Measurements from ENCODE around the gene CD160.
"Not testable (repeated sequence)": the region's sequence is repeated elsewhere in the genome, so short reads cannot be mapped to it uniquely, and the experiment has no call there.

Gene CD160, protein sequence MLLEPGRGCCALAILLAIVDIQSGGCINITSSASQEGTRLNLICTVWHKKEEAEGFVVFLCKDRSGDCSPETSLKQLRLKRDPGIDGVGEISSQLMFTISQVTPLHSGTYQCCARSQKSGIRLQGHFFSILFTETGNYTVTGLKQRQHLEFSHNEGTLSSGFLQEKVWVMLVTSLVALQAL

DNA sequence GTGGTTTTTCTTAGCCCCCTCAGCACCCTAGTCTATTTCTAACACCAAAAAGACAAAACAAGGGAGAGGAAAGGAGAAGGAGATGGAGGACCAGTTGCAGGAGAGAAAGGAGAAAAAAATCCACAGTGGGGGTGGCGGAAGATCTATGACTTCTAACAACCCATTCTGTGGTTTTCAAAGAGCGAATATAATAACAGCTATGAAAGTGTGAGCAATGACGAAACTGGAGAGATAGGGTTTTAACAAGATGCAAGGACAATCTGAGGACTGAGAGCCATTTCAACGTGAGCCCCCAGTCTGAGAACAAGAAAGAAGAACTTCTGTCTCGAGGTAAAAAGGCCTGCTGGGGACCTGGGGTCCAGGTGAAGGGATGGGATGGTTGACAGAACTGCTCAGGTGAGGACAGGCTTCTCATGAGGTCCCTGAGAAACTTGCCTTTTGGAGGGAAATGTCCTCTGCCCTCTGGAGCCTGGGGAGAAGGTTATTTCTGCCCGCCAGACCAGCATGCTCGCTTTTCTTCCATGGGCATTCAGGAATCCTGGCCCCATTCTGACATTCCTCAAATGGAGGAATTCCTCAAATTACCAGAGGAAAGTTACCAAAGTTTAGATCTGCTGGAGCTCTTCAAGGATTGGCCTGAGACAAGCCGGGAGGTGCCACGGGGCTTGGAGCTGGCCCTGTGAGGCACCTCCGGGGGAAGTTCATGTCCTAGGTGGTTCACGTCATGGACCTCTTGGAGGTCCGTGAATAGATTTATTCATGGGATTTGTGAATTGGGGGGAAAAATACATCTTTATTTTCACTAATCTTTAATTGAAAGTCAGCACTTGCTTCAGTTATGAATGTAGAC is at the start of gene CD160:
Gene CD160, plus strand, starts transcription at position 270 of the 850 bp plus-strand sequence. CDS start 8,829 bp downstream, outside the sequence.
- no peak for DNase-seq

DNA sequence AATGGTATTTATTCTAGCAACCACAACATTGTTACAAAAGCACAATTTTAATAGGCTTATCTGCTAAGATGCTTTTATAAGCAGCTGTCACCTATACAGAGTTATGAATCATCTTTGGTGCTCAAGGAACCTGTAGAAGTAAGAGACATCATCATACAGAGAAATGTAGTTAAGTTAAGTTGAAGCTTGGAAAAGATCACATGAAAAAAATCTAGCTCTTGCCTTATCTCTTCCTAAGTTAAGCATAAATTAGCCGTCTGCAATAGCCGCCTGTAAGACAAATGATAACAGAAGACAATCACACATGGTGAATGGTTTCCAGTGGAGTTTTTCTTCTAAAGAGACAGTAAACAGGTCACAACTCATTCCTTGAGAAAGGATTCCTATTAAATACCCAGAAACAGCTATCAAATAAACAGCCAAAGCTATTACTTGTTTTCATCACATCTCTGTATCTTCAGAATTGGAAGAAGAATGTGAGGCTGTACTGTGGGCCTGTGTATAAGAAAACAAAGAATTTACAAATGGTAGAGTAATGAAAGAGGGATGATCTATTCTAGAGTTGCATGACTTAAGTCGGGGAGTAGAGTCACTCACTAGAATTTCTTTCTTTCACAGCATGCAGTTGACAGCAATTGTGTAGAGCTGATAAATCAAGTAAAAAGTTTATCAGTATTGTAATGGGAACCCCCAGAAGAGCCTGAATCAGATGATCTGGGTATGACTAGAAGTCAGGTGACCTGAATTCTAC is 48.1 kb upstream of the CD160 start:
- not testable (repeated sequence) for DNase-seq

DNA sequence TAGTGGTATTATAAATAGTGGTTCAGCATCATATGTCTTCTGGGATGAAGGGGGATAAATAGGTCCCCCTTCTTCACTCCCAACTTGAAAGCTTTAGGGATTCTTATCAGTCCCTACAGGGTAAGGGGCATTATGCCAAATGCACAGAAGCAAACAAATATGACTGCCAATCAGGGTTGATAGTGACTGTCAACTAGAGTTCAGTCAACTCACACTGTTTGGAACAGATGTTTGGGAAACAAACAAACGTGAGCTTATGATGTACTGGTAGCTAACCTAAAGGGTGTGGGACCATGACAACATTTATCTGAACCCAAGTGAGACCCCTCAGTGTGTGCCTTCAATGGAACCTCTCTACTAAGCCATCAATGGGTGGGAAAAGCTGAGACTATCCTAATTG is 46.1 kb upstream of the CD160 start:
- not testable (repeated sequence) for DNase-seq

DNA sequence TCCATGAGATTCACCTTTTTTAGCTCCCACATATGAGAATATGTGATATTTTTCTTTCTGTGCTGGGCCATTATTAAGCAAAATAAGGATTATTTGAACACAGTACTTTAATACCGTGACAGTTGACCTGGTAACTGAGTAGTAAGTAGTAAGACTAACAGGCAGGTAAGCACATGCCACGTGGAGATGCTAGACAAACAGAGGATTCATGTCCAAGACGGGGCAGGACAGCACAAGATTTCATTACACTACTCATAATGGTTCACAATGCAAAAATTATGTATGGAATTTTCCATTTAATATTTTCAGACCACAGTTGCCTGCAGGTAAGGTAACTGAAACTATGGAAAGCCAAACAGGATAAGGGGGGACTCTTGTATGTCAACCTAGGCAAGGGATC is 34.4 kb upstream of the CD160 start:
- not testable (repeated sequence) for DNase-seq

DNA sequence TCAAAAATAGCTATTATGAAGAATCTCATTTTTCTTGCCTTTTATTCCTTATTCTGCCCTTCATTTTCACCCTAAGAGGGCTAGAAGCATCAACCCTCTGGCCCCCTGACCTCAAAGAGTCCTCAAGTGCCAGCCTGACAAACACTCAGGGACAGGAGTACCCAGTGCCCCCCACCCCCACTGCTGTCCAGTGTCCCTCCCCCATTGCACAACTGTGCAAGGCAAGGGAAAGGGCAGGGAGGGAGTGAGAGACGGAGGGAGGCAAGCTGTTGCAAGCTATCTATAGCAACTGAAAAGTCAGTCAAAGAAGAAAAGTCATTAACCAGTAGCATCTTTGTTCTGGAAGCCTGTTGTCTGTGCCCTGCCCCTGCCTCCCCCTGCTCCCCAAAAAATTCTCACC is 33.2 kb upstream of the CD160 start:
- DNase-seq = not testable (repeated sequence)

DNA sequence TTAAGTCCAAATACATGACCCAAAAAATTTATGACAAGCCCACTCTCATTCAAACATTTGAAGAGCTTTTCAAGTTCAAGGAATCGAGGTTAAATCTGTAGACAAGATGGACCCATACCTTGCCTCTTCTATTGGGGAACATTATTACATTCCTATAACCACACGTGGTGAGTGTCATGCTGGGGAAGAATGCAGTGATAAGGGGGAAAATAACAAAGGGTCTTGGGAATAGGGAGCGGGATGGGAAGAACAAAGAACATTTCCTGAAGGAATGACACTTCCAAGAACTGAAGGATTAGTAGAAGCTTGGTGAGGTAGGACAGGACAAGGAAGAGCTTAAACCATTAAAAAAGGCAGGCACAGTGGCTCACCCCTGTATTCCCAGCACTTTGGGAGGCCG is 31.0 kb upstream of the CD160 start:
- DNase-seq = no peak

DNA sequence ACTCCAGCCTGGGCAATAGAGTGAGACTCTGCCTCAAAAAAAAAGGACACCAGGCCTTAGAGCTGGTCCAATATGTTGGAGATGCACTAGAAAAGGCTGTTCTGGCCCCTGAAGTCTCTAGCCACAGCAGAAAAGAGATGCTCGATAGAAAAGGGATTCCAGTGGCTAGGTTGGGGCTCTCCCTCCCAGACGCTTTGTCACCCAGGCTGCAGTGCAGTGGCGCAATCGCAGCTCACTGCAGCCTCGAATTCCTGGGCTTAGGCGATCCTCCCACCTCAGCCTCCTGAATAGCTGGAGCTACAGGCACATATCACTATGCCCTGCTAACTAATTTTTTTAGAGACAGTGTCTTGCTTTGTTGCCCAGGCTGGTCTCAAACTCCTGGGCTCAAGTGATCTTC is 30.4 kb upstream of the CD160 start:
- no peak for DNase-seq

DNA sequence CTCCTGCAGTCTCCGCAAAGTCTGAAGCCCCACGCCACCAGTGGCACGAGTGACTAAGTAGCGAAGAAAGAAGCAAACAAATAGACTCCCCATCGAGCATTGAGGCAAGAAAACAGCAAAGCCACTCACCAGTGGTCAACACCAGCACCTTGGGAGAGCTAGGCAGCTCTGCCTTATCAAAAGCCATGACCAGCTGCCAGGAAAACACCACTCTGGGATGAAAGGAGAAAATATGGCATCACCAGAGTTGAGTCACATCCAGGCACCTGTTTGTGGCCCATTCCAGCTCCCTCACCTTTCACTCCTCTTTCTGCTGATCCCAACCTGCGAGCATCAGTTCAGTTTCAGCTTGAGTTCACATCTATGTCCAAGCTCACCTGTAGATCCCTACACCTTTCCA is 29.4 kb upstream of the CD160 start:
- no peak for DNase-seq

DNA sequence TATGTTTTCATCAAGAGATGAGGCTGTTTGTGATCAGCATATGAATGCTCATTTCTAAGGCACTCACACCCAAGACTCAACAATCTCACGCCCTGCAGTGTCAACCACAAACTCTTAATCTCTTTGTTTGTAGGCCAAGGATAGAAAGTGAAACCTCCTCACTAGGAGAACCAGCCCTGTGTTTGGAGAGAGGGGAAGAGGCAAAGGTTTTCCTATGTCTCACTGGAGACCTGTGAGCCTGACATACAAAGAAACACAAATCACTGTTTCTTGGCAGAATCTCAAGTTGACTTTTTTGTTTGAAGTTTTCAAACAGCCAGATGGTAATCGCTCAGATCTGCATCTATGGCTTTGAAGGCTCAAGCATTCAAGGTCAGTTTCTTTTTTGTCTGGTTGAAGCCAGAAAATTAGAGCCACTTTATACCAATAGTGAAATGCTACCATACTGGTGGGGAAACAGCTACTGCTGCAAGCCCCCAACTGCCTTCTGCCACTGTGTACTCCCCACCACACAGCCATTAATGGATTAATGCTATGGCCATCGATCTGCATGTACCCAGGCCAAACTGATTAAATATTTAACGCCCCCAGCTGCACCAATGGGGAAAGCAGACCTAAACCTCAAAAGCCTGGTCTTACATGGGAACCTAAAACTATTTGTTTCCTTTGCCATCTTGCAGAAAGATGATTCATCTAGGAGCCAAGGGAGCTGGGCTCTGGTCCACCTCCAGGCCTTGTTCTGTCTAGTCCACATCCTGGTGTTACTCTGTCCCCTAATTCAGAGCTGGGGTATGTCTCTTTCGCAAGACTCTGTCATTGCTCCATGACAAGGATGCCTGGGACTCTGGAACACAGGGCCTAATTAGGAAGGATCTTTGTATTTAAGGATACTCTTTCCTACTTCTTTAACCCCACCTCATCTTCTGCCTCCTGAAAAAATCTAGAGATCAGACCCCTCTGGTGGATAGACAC is 28.4 kb upstream of the CD160 start:
- peak; percentile 73 for DNase-seq

DNA sequence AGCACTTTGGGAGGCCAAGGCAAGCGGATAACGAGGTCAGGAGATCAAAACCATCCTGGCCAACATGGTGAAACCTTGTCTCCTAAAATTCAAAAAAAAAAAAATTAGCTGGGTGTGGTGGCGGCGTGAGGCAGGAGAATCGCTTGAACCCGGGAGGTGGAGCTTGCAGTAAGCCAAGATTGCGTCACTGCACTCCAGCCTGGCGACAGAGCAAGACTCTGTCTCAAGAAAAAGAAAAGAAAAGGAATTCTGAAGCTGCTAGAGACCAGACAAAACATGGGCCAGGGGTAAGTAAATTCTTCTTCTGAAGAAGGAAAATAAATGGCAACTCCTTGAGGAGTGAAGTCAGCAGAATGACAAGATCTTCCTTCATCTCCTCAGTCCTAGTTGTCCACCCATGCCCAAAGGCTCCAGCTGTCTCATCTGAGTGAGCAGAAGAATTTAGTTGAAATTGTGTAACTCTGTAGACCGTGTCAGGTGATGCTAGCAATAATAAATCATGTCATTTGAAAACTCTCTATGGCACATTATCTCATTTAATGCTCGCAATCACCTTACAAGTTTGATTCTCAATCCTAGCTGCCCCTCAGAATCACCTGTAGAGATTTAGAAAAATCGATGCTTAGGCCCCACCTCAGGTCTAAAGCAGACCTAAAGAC is 26.4 kb upstream of the CD160 start:
- no peak for DNase-seq

DNA sequence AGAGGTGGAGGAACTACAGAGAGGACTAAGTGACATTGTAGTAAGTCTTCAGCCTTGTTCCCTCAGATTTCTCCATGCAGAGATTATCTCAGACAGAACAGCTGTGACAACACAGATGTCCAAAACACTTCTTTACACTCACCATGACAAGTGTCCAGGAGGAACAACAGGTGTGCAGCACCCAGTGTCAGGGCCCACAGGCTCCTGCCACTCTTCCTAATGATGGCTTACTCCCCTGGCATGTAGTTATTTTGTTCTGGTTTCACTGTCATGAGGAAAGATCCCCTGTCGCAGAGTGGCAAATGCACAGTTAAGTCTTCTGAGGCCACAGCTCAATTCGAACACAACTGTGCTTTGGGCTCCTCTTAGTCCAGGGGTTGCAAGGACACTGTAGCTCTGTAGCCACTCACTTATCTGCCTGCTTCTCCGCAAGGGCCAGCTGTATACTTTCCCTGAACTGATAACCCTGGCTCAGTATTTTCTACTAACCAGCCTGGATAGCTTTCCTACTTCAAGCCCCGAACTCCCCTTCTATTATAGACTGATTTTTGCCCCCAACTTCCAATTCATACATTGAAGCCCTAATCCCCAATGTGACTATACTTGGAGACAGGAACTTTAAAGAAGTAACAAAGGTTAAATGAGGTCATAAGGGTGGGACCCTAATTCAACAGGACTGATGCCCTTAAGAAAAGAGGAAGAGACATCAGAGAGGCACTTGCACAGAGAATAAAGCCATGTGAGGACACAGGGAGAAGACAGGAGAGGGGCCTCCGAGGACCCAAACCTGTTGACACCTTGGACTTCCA is 23.3 kb upstream of the CD160 start:
- DNase-seq = no peak

DNA sequence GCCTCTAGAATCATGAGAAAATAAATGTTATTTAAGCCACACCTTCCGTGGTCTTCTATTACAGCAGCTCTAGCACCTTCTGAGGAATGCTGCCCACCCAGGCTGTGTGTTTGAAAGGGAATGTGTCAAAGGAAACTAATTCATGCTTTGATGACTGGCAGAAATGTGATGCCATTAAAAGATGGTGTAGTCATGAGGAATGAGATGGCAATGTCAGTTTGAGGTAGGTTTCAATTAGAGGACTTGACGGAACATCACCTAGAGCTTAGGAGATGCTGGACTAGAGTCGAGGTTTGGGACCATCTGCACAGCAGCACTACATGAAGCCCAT is 22.7 kb upstream of the CD160 start:
- DNase-seq = no peak

DNA sequence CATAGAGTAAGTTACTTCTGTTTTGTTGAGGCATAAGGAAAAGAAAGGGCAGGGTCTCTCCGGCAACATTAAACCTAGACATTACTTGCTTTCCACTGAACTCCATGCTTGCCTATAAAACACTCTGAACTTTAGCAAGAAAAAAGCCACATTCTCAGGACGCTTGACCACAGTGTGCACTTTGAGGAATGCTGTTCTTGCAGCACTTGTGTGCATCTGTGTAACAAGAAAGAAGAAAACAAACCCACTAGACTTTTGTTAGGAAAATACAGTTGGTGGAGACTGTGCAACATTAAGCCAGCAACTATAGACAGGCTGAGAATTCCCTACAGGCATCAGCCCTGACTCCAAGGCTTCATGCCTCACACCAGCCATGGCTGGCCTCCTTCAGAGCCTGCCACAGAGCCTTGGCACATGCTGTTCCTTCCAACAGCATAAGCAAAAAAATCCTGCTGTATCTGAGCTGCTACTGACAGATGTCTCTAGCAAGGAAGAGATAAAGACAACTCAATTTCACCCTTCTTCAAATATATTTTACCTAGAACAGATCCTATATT is 17.9 kb upstream of the CD160 start:
- DNase-seq = no peak

DNA sequence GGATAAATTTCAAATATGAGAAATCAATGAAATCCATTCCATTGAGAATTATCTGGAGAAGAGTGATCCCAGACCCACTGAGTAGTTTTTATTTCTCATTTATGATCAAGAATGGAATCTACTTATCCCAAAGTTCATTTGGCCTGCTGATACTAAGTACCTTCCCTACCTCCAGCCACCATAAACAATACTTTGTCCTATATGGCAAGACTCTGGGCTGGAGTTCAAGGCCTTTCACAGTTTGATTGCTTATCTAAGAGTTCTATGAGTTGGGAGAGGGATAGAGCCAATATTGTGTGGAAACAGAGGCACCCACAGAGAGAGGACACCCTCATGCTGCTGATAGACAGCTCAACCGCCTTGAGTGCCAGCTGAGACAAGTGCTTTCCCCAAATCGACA is 17.2 kb upstream of the CD160 start:
- no peak for DNase-seq

DNA sequence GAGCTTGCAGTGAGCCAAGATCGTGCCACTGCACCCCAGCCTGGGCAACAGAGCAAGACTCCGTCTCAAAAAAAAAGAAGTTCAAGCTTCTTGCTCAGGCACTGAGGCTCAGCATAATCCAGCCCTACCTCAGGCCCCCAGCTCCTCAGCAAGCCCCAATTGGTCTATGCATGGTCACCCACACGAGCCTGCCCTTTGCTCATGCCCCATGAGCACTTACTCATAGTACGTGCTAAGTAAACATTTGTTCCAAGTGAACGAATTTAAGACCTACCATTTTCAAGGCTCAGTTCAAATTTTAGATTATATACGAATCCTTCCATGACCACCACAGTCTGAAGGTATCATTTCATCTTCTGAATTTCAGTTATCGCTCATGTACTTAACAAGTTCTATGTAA is 16.5 kb upstream of the CD160 start:
- DNase-seq = no peak

DNA sequence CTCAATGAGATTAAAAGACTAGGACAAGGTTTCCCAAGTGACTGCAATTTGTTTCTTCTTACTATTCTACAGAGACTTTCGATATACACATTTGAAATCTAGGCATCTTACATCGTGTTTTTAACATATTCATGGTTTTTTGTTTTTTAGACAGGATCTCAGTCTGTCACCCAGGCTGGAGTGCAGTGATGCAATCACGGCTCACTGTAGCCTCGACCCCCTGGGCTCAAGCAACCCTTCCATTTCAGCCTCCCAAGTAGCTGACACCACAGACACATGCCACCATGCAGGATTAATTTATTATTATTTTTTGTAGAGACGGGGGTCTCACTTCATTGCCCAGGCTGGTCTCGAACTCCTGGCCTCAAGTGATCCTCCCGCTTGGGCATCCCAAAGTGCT is 13.7 kb upstream of the CD160 start:
- DNase-seq = no peak

DNA sequence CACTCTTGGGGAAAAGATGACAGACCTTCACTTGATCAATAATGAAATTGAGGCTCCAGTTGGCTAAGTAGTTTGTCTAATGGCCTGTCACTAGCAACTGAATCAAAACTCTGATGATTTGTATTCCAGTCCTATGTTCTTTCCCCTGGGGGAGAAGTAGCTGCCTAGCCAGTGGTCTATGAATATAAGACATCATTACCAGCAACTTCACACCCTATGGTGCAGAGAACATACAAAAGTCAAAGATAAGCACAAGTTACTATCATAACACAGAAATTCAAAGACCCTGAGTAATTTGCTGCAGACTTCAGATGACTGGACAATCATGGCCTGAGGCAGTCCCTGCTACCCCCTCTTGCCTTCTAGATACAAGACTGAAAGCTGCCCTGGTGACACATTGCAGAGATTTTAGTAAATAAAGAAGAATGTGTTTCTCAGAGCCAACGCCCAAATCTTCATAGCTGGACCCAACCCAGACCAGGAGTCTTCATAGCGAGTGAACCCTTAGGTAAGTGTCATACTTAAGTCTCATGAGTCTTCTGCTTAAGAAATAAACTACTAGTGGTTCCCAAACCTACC is 13.1 kb upstream of the CD160 start:
- peak; percentile 96 for DNase-seq

DNA sequence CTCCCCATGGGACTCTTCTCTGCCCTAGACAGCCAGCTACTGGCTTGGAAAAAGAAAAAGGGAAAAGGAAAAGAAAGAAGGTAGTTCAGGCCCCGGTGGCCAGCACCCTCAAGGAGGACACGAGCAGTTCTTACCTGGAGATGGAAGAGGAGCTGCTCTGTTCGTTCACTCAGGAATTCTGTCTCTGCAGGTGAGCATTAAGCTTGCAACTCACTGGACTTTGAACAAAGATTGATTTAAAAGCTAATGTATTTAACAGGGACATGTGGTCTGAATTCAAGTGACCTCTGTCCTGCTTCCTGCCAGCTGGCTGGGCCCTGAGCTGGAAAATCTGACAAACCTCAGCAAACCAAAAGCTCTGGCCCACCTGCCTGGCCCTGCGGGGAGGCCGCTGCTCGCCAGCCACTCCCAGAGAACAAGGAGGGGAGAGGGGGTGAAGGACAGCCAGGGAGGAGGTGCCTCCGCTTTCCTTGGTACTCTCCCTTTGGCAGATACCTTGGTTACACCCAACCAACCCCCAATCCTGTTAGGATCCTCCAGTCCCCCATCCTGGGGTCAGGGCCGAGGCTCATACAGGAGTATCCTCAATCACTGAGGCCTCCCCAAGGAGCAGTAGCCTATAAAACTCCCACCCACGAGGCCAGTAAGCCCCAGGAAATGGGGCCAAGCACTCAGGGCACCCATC is 12.0 kb upstream of the CD160 start, which contains the start of gene PDZK1:
Gene PDZK1, minus strand, starts transcription at position 186 of the 685 bp plus-strand sequence. CDS start 19,347 bp downstream, outside the sequence.
- DNase-seq = no peak

DNA sequence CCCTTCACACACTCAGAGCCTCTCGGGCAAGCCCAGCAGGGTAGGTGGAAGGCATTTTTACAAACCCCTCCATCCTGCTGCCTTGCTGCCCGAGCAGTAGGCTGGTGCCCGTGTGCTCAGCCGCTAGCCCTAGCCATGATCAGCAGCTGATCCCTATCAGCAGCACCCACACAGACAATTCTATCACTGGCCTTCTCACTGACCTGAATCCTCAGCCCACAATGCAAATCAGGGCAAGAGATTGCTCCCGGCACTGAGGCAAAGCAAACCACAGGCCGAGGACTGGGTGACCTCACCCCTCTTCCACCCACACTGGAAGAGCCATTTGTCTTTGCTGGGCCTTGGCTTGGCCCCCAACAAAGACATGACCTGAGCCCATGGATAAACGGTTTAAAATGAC is 11.2 kb upstream of the CD160 start:
- peak; percentile 70 for DNase-seq

Measured in EL (cell line).